Neural cell (in vitro differentiated cells): ENCODE data around the gene PLXNA2.

ENCODE experiments used
- CTCF ChIP-seq: fragments of 450-650 bp; IDR thresholded peaks from 2 replicates; pipeline ENCODE4 v1.5.1; 2014; ENCODE audit warnings: antibody characterized with exemption, mild to moderate bottlenecking, moderate library complexity; ENCODE audit not compliant: poor library complexity, severe bottlenecking
- MXI1 ChIP-seq: fragments of 450-650 bp; conservative IDR thresholded peaks from 2 replicates; pipeline ENCODE4 v1.6.1; 2014; ENCODE audit warnings: antibody characterized with exemption, mild to moderate bottlenecking; ENCODE audit not compliant: poor library complexity, severe bottlenecking
- RAD21 ChIP-seq: fragments of 450-650 bp; conservative IDR thresholded peaks from 2 replicates; pipeline ENCODE4 v1.6.1; 2014; ENCODE audit warnings: antibody characterized with exemption, mild to moderate bottlenecking, moderate library complexity

DNA sequence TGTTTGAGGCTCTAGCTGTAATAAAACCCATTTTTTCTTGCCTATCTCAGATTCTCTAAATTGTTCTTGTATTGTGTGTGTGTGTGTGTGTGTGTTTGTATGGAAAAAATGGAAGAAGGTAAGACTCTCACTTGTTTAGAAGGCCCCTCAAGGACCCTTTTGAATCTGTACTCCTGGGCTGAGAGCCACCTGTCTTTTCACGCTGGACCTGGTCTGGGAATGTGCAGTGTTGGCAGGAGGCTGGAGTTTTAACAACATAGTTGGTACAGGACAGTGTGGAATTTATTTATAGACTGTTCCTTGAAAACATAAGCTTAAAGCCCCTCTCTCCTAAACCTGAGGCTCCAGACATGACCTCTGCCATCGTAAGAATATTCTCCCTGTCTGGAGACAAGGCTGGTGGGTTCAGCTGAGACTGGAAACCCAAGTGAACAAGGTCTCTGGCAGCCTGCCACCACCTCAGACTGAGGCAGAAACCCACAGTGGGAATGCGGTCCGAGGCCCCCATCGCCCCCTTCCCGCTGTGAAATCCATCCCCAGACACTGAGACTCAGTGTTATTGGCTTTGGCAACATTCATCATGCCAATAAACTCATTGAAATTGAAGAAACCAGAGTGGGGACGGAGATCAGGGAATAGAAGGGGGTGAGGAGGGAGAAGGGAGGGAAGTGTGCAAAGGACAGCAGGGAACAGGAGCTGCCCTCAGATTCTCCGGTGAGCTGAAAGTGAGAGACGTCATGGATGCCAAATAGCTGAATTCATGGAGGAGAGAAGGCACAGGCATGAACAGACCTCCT, 24.6 kb upstream of the PLXNA2 start:
- no peak for TF ChIP-seq RAD21
- TF ChIP-seq CTCF: no peak
- no peak for TF ChIP-seq MXI1
